ENCODE data around the gene ZXDC.

Gene ZXDC

DNA sequence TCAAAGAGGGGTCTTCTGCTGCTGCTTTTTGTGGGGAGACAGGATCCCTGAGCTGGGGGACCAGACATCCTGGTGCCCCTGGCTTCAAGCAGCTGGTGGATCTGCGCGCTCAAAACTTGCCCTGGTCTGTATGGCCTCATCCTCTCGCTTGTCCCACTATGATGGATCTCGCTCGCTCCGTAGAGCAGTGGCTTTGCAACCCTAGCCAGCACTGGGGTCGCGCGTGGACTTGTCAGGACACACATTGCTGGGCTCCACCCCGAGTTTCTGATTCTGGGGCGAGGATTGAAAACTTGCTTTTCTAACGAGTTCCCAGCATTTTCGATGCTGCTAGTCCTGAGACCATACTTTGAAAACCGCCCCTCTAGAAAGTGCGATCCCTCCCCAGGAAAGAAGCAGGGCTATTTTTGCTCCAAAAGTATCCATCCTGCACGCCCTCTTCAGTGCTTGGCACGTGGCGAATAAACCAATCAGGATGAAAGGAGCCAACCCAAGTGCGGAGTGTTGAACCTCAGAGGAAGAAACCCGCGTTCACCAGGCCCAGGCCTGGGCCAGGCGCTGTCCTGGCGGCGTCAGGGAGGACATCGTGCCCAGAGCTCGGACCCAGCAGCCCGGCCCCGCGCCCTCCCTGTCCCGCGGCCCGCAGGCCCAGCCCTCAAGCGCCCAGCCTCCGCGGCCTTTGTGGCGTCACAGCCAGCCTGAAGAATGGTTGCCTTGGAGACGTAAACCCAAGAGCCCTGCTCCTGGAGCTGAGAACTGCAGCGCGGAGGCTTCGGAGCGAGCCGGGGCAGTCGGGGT lies 81.3 kb downstream of the ZXDC start, which contains the start of gene CFAP100:
Gene CFAP100, plus strand, starts transcription at position 731 of the 798 bp plus-strand sequence. CDS start 1,092 bp downstream, outside the sequence.
- ATAC-seq (replicated peaks): no peak
- no peak within 1 kb of the TSS for H3K4me3 Mint-ChIP-seq
- no peak for DNase-seq
- no peaks in the 10 kb centered on the region for H3K9me3 Mint-ChIP-seq
- H3K27me3 Mint-ChIP-seq: peaks cover 62 to 77% of the 10 kb centered on the region in 2 donors
- H3K27ac Mint-ChIP-seq: no peak within 1 kb of the TSS
- H3K36me3 Mint-ChIP-seq (ENCODE audit: insufficient read depth): no peaks in the 10 kb centered on the region
- peaks cover 3 to 5% of the 10 kb centered on the region in 2 donors for H3K4me1 Mint-ChIP-seq (ENCODE audit: low read depth in 2 of 2)

DNA sequence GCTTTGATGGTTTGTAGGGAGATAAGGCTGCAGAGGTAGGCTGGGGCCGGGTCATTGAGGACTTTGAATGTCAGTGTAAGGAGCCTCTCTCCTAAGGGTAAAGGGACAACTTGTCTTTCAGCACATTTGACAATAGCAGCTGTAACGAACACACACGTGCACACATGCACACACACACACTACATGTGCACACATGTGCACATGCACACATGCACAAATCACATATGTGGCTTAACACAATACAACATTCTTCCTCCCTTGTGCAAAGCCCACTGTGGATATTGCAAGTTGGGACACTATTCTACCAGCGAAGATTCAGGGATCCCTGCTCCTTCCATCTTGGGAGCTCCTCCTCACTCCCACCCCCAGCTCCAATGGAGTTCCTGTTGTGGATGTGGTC lies 82.1 kb downstream of the ZXDC start:
- DNase-seq (no peak), ATAC-seq (replicated peaks) (no peak)
- Mint-ChIP-seq H3K4me3 (no peak overlapping the region), H3K27ac (no peak overlapping the region), H3K4me1 (ENCODE audit: low read depth in 2 of 2) (peaks cover 4 to 5% of the 10 kb centered on the region in 2 donors), H3K9me3 (no peaks in the 10 kb centered on the region), H3K27me3 (peaks cover 65 to 84% of the 10 kb centered on the region in 2 donors), H3K36me3 (ENCODE audit: insufficient read depth) (no peaks in the 10 kb centered on the region)

DNA sequence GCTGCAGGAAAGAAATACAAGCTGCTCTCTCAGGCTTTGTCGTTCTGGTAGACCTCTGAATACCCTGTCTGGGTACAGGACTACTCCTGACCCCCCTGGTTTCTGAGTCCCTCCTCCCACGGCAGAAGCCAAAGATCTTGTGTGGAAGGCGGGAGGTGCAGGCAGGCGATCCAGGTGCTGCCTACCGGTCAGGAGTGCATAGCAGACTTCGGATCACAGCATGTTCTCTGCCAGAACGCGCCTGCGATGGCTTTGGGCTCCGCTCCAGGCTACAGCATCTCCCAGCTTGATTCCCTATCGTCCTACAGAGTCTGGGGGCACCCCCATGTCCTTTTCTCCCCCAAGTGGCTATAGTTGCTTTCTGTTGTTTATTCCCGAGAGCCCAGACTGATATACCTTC lies 83.4 kb downstream of the ZXDC start:
- DNase-seq (no peak), ATAC-seq (replicated peaks) (no peak)
- Mint-ChIP-seq H3K9me3 (no peaks in the 10 kb centered on the region), H3K27me3 (peaks cover 72 to 88% of the 10 kb centered on the region in 2 donors), H3K4me3 (no peak overlapping the region), H3K4me1 (ENCODE audit: low read depth in 2 of 2) (peaks cover 4 to 5% of the 10 kb centered on the region in 2 donors), H3K27ac (no peak overlapping the region), H3K36me3 (ENCODE audit: insufficient read depth) (no peaks in the 10 kb centered on the region)

DNA sequence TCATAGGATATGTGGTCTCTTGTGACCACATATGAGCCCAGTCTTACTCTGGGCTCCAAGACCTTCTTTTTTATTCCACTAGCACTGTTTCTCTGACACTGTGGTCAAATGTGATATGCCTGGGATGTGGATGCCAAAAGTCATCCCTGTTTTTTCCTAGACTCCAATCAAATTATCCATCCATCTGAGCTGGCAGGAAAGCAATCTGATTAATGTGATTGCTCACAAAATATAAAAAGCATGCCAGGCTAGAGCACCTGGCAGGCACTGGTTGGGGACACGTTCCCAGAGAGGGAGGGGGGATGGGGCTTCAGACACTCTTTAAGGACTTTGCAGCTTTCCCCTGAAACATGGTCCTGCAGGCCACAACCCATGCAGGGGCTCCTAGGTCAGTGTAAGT lies 84.1 kb downstream of the ZXDC start:
- Mint-ChIP-seq H3K27ac (no peak overlapping the region), H3K4me3 (no peak overlapping the region), H3K27me3 (peaks cover 67 to 84% of the 10 kb centered on the region in 2 donors), H3K9me3 (no peaks in the 10 kb centered on the region), H3K36me3 (ENCODE audit: insufficient read depth) (no peaks in the 10 kb centered on the region), H3K4me1 (ENCODE audit: low read depth in 2 of 2) (peaks cover 4 to 5% of the 10 kb centered on the region in 2 donors)
- ATAC-seq (replicated peaks) (no peak), DNase-seq (no peak)

DNA sequence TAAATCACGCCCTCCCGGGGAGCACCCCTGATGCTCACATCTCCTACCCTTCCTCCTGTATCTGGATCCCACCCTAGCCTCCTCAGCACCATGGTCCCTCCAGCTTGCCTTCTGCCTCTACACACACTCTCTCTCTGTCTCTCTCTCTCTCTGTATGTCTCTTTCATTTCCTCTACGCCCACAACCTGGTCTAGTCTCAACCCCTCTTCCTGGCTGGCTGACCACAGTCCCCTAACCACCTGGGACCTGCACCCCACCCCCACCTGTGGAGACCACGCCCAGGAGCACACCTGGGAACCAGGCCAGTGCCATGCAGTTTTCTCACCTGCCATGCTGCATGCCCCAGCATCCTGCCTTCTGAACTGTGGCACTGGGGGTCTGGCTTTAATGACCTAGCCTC lies 84.9 kb downstream of the ZXDC start:
- no peaks in the 10 kb centered on the region for H3K36me3 Mint-ChIP-seq (ENCODE audit: insufficient read depth)
- H3K27me3 Mint-ChIP-seq: peaks cover 66 to 86% of the 10 kb centered on the region in 2 donors
- H3K27ac Mint-ChIP-seq: no peak overlapping the region
- H3K4me3 Mint-ChIP-seq: no peak overlapping the region
- peaks cover 4 to 5% of the 10 kb centered on the region in 2 donors for H3K4me1 Mint-ChIP-seq (ENCODE audit: low read depth in 2 of 2)
- no peaks in the 10 kb centered on the region for H3K9me3 Mint-ChIP-seq
- no peak for DNase-seq
- ATAC-seq (replicated peaks): no peak

DNA sequence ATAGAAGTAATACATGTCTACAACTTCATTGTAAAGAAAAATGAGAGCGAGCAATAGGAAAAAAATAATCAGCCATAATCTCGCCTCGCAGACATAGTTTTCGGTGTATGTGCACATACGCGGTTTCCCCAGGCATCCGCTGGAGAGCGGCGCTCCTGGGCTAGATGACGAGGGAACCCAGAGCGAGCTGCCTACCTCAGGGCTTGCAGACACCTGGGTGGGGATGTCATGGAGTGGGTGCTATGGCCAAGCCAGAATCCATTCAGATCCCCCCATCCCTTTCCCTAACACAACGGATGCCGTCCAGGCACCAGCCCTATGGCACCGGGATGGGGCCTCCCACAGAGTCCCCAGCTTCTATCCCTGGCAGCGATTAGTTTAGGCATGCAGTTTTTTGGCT lies 85.5 kb downstream of the ZXDC start:
- ATAC-seq (replicated peaks) (no peak), DNase-seq (no peak)
- Mint-ChIP-seq H3K36me3 (ENCODE audit: insufficient read depth) (no peaks in the 10 kb centered on the region), H3K4me1 (ENCODE audit: low read depth in 2 of 2) (peaks cover 4 to 5% of the 10 kb centered on the region in 2 donors), H3K27me3 (peaks cover 64 to 86% of the 10 kb centered on the region in 2 donors), H3K9me3 (no peaks in the 10 kb centered on the region), H3K4me3 (no peak overlapping the region), H3K27ac (no peak overlapping the region)

DNA sequence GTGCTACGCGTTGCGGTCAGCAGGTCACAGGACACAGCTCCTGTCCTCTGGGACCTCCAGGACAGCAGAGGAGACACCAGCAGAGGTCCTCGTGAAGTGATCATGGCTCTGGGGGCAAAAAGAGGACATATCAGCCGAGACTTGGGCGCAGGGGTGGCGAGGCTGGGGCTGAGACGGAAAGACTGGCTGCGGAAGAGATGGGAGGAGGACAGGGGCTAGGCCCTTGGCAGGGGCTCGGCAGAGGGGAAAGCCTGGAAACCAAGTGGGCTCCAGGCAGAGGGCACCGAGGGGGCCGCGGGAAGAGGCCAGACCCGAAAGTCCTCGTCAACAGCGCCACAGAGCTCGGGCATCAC lies 85.9 kb downstream of the ZXDC start:
- Mint-ChIP-seq H3K4me3 (peak overlapping the region in 1 of 2 donors; percentile 61), H3K27me3 (peaks cover 66 to 86% of the 10 kb centered on the region in 2 donors), H3K27ac (no peak overlapping the region), H3K9me3 (no peaks in the 10 kb centered on the region), H3K36me3 (ENCODE audit: insufficient read depth) (no peaks in the 10 kb centered on the region), H3K4me1 (ENCODE audit: low read depth in 2 of 2) (peaks cover 4 to 5% of the 10 kb centered on the region in 2 donors)
- no peak for DNase-seq
- ATAC-seq (replicated peaks): no peak

DNA sequence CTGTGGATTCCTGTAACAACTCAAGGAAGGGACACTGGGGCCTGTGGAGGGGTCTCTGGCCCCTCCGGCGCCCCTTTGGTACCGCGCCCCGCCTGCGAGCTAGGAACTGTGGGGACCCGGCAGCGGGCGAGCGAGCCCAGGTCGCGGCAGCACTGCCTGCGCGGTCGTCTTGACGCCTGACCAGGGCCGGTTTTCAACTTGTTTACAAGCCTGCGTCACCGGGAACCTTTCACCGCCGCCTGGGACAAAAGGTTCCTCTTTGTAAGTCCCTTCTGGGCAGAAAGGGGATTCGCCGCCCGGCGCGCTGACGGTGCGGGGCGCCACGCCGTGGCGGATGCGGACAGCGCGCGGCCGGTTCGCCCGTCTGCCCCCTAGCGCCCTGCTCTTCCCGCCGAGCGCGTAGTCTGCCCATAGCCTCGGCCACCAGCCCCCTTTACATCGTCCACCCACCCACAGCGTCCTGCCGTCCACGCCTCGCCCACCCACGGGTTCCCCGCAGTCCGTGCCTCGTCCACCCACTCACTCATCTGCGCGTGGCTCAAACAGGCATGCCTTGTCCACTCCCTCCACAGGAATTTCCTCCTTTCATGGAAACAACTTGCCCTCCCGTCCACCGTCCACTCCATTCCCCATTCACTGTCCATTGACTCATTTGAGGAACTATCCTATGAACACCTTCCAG lies 86.4 kb downstream of the ZXDC start:
- Mint-ChIP-seq H3K36me3 (ENCODE audit: insufficient read depth) (no peaks in the 10 kb centered on the region), H3K9me3 (no peaks in the 10 kb centered on the region), H3K4me3 (peak overlapping the region; percentile 60 to 61), H3K27me3 (peaks cover 69 to 88% of the 10 kb centered on the region in 2 donors), H3K27ac (no peak overlapping the region), H3K4me1 (ENCODE audit: low read depth in 2 of 2) (peaks cover 4 to 5% of the 10 kb centered on the region in 2 donors)
- DNase-seq (peak in 2 of 3 experiments; percentile 4 to 5), ATAC-seq (replicated peaks) (peak; percentile 52)

All from effector memory CD8-positive, alpha-beta T cell (primary cell).